RWPE2 (cell line): ENCODE data around the gene ARHGEF28.

Experiments
- ATAC-seq: fragments of 200-7000 bp; cut with Tn5 transposase; 3 replicates; pipeline ENCODE4 v1.9.1; 2021; ENCODE audit warnings: low read depth
- DNase-seq: peaks from one replicate; pipeline ENCODE4 v3.0.0-alpha.2; 2020; ENCODE audit warnings: low spot score
- H3K27ac ChIP-seq: fragments of 450-650 bp; 2 replicates; pipeline ENCODE4 v1.5.1; 2017; ENCODE audit warnings: mild to moderate bottlenecking; ENCODE audit not compliant: poor library complexity, severe bottlenecking
- H3K27me3 ChIP-seq: fragments of 250-450 bp; sonication (Bioruptor Pico); 2 replicates; pipeline ENCODE4 v1.5.1; 2021; ENCODE audit warnings: mild to moderate bottlenecking, moderate library complexity; ENCODE audit not compliant: insufficient read depth, poor library complexity, severe bottlenecking
- H3K36me3 ChIP-seq: fragments of 250-450 bp; sonication (Bioruptor Pico); 2 replicates; pipeline ENCODE4 v1.5.1; 2020; ENCODE audit warnings: low read depth, mild to moderate bottlenecking, moderate library complexity
- H3K4me1 ChIP-seq: fragments of 250-450 bp; sonication (Bioruptor Pico); 2 replicates; pipeline ENCODE4 v1.5.1; 2021; ENCODE audit warnings: mild to moderate bottlenecking, moderate library complexity; ENCODE audit not compliant: insufficient read depth, poor library complexity, severe bottlenecking
- H3K4me3 ChIP-seq: fragments of 250-450 bp; sonication (Bioruptor Pico); 2 replicates; pipeline ENCODE4 v1.5.1; 2021; ENCODE audit warnings: mild to moderate bottlenecking, moderate library complexity; ENCODE audit not compliant: severe bottlenecking
- H3K9me3 ChIP-seq: fragments of 250-450 bp; sonication (Bioruptor Pico); 2 replicates; pipeline ENCODE4 v1.5.1; 2021; ENCODE audit warnings: mild to moderate bottlenecking, moderate library complexity; ENCODE audit not compliant: severe bottlenecking
- TF ChIP-seq, protein P1 (sequence below): fragments of 450-650 bp; IDR thresholded peaks from one replicate; pipeline ENCODE4 v1.5.1; 2017; ENCODE audit warnings: mild to moderate bottlenecking, moderate library complexity; ENCODE audit not compliant: poor library complexity, severe bottlenecking

ARHGEF28 gene

DNA sequence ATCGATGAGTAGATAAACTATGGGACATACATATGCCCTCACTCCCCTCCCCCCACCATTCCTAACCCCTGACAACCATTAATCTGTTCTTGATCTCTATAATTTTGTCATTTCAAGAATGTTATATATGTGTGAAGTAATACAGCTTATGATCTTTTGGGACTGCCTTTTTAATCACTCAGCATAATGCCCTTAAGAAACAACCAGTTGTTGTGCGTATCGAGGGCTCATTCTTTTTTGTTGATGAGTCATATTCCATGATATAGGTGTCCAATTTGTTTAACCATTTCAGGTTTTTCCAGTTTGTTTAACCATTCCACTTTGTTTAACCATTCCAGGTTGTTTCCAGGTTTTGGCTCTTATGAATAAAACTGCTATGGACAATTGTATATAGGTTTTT, 75.6 kb downstream of the ARHGEF28 start:
- TF ChIP-seq, protein P1, sequence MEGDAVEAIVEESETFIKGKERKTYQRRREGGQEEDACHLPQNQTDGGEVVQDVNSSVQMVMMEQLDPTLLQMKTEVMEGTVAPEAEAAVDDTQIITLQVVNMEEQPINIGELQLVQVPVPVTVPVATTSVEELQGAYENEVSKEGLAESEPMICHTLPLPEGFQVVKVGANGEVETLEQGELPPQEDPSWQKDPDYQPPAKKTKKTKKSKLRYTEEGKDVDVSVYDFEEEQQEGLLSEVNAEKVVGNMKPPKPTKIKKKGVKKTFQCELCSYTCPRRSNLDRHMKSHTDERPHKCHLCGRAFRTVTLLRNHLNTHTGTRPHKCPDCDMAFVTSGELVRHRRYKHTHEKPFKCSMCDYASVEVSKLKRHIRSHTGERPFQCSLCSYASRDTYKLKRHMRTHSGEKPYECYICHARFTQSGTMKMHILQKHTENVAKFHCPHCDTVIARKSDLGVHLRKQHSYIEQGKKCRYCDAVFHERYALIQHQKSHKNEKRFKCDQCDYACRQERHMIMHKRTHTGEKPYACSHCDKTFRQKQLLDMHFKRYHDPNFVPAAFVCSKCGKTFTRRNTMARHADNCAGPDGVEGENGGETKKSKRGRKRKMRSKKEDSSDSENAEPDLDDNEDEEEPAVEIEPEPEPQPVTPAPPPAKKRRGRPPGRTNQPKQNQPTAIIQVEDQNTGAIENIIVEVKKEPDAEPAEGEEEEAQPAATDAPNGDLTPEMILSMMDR: no peak
- peaks cover 29% of the 10 kb centered on the region for H3K36me3 ChIP-seq
- H3K27me3 ChIP-seq: no peaks in the 10 kb centered on the region
- DNase-seq: no peak
- H3K4me1 ChIP-seq: peaks cover 36% of the 10 kb centered on the region
- ATAC-seq: peak; percentile 88
- H3K27ac ChIP-seq: peak overlapping the region; percentile 69
- no peaks in the 10 kb centered on the region for H3K9me3 ChIP-seq
- H3K4me3 ChIP-seq: no peak overlapping the region

DNA sequence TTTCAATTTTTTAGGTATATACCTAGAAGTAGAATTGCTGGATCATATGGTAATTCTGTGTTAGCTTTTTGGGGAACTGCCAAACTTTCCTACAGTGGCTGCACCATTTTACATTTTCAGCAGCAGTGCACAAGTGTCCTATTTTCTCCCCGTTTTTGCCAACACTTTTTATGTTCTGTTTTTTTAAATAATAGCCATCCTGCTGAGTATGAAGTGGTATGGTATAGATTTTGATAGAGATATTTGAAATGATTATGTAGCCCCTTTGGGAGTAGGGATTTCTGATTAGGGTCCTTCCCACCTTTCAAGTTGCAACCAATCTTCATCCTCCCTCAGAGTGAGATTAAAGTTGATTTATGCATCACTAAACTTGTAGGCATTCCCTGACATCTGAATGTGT, 76.5 kb downstream of the ARHGEF28 start:
- TF ChIP-seq, protein P1: no peak
- Histone ChIP-seq H3K4me3 (no peak overlapping the region), H3K27me3 (no peaks in the 10 kb centered on the region), H3K9me3 (no peaks in the 10 kb centered on the region), H3K27ac (peak overlapping the region; percentile 69), H3K36me3 (peaks cover 19% of the 10 kb centered on the region), H3K4me1 (peaks cover 31% of the 10 kb centered on the region)
- ATAC-seq (no peak), DNase-seq (no peak)

DNA sequence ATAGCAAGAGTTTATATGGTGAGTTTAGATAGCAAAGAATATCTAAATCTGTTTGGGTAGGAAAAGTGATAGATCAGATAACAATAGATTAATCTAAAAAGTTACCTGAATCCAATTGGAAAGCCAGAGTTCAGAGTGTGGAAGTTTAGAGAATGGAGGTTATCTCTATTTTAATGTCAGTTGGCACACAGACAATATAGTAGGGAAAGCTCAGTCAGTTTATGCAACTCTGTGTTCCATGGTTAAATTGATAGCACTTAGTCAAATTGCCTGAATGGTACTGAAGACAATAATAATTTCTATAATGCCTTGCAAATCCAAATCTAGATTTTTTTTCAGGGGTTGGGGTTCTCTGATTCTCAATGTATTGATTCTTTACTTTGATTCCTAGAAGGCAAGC, 77.0 kb downstream of the ARHGEF28 start:
- peak overlapping the region; percentile 69 for H3K27ac ChIP-seq
- DNase-seq (no peak), ATAC-seq (no peak)
- no peak overlapping the region for H3K4me3 ChIP-seq
- no peaks in the 10 kb centered on the region for H3K9me3 ChIP-seq
- peaks cover 15% of the 10 kb centered on the region; the same call in 1 of the 2 replicates for H3K36me3 ChIP-seq
- no peaks in the 10 kb centered on the region for H3K27me3 ChIP-seq
- TF ChIP-seq, protein P1: no peak
- H3K4me1 ChIP-seq: peaks cover 31% of the 10 kb centered on the region

DNA sequence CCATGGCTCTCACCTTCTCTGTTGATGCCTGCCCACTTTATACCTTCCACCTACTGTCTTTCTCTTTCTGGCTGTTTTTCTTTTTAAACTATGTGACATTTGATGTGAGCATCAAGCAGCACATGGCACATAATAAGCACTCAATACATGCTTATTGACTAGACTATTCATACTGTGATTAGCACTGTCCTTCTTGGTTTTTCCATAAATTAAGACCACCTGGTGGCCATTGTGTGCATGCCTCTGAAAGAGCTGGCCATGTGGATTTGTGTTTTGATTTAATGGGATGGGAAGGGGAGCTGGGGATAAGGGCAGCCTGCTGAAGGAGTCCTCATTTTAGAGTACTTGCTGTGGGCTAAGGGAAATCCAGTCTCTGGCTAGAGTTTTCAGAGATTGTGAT, 79.4 kb downstream of the ARHGEF28 start:
- Histone ChIP-seq H3K4me1 (peaks cover 21% of the 10 kb centered on the region), H3K36me3 (peaks cover 30% of the 10 kb centered on the region), H3K27ac (peak overlapping the region; percentile 3), H3K4me3 (no peak overlapping the region), H3K27me3 (no peaks in the 10 kb centered on the region), H3K9me3 (peaks cover 4% of the 10 kb centered on the region)
- ATAC-seq (no peak), DNase-seq (no peak)
- TF ChIP-seq, protein P1: no peak

DNA sequence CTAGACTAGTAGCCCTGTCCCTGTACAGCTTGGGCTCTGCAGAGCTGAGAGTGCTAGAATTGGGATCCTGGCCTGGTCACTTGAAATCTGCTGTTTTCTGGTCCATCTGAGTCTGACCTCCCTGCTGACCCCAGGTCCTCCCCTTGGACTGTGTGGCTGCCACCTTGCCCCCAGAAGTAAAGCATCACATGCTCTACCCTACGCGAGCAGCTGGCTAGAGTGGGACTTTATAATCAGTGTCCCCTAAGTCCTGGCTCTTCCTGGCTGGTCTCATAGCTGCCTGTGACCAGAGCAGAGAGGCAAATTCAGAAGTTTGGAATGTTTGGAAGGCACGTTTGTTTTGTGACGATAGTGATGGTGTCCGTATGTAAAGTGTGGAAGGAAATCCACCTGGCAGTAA, 81.0 kb downstream of the ARHGEF28 start:
- Histone ChIP-seq H3K4me3 (no peak overlapping the region), H3K27me3 (no peaks in the 10 kb centered on the region), H3K4me1 (peaks cover 5% of the 10 kb centered on the region), H3K9me3 (peaks cover 4% of the 10 kb centered on the region), H3K27ac (peak overlapping the region; percentile 1), H3K36me3 (peaks cover 30% of the 10 kb centered on the region)
- ATAC-seq: peak; percentile 13; the same call in 1 of the 3 replicates
- TF ChIP-seq, protein P1: no peak
- no peak for DNase-seq
